Right renal cortex interstitium (tissue), 3 donors: Measurements from ENCODE around the gene OPTC. TPM values are rescaled to one million over a fixed set of nuclear protein-coding genes. Genes with fewer than 3 reads are reported as not detected.

Source experiments
- DNase-seq, 3 donors: peaks; one replicate each; pipeline ENCODE4 v3.0.0-alpha.2; 2013; ENCODE audit warnings: low read depth in 3 of 3, low spot score in 2 of 3
- polyA plus RNA-seq, 3 donors: library from polyadenylated mRNA; unstranded; fragments of 120-200 nt; gene quantifications; one replicate each; pipeline ENCODE4 v1.2.1, GENCODE V29; 2013; ENCODE audit not compliant: insufficient read length in 3 of 3

OPTC gene
- polyA plus RNA-seq, 3 donors, result not detected

DNA sequence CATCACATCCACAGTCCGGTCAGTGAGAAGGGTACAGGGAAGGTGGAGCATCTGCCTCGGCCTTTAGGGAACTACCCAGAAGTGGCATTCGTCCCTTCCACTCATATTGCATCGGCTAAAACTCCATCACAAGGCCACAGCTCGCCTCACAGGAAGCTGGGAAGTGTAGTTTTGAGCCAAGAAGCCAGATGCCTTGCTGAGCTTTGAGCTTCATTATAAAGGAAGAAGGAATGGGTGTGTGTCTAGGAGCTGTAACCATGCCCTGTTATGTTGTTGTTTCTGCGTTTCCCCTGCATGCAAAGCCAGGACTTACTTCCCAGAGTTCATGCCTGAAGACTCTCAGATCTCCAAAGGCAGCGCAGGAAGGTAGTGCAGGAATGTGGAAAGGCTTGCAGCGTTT lies 61.1 kb downstream of the OPTC start:
- no peak for DNase-seq

GRCh38 chr1:203555511-203556046 lies 61.6 kb downstream of the OPTC start:
- DNase-seq, result no peak

GRCh38 chr1:203556047-203556851 lies 62.3 kb downstream of the OPTC start:
- no peak for DNase-seq

GRCh38 chr1:203557390-203557789 lies 63.4 kb downstream of the OPTC start:
- DNase-seq, result no peak

DNA sequence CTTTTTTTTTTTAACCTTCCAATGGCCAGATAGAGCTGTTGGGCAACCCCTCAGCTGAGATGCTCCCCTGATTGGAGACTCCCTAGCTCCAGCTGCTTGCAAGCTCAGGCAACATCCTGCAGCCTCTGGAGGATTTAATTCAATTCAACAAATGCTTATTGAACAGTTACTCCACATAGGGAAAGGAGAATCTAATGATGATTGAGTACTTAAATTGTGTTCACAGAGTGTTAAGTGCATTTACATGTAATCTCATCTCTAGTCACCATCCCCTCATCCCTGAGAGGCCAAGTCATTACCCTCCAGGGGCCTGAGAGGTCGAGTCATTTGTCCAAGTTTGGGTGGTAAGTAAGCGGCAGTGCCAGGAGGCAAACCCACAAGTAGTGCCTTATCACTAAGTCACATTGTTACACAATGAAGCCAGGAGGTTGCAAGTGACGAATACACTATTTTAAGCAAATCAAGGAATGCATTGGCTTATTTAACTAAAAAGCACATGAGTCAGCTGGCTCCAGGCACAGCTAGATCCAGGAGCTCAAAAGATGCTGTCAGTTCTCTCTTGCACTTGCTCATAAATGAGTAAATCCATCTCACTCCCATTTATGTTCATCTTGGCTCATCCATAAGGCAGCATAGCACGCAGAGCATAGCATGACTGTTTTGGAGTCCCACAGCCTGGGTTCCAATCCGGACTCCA lies 64.3 kb downstream of the OPTC start:
- no peak for DNase-seq

Other genes with a start within 250 kb of the OPTC start
- 100 to 1,000 TPM; 110 to 178 (median 141) TPM for gene BTG2, start 188.6 kb upstream of the OPTC start, polyA plus RNA-seq
- 10 to 100 TPM; 42.4 to 56.6 (median 51.5) TPM for gene FMOD, start 143.0 kb upstream of the OPTC start, polyA plus RNA-seq
- gene PRELP, start 18.3 kb upstream of the OPTC start, polyA plus RNA-seq, result 1 to 10 TPM; 2.4 to 3.2 (median 2.9) TPM
- gene ATP2B4, start 132.7 kb downstream of the OPTC start, polyA plus RNA-seq, result 10 to 100 TPM; 62.0 to 68.3 (median 67.5) TPM